K562 (cell line): ENCODE measurements around the gene INSR. TPM values are rescaled to one million over a fixed set of nuclear protein-coding genes. Genes with fewer than 3 reads are reported as not detected.

Experiments
- ATF7 ChIP-seq: fragments of 450-650 bp; IDR thresholded peaks from 2 replicates; pipeline ENCODE4 v1.7.1; 2014; ENCODE audit warnings: mild to moderate bottlenecking, moderate library complexity
- BHLHE40 ChIP-seq: IDR thresholded peaks from 2 replicates; pipeline ENCODE4 v1.6.1; 2011; ENCODE audit warnings: low read length, improper control_type of control experiment
- BMI1 ChIP-seq: fragments of 150-350 bp; IDR thresholded peaks from 2 replicates; pipeline ENCODE4 v1.6.1; 2014; ENCODE audit warnings: low read length
- ESRRB ChIP-seq: fragments of 250-450 bp; sonication (Bioruptor Pico); IDR thresholded peaks from 2 replicates; pipeline ENCODE4 v1.5.0; 2020; ENCODE audit warnings: mild to moderate bottlenecking, moderate library complexity, borderline replicate concordance
- FOXJ2 ChIP-seq: fragments of 200-800 bp; sonication (Bioruptor generic); IDR thresholded peaks from 2 replicates; pipeline ENCODE4 v1.6.1; 2016; ENCODE audit warnings: missing genetic modification characterization, missing compliant biosample characterization
- HMGN3 ChIP-seq: IDR thresholded peaks from 2 replicates; pipeline ENCODE4 v1.6.1; 2011; ENCODE audit warnings: borderline replicate concordance, low read depth, mild to moderate bottlenecking, mixed read lengths, low read length; ENCODE audit not compliant: insufficient read length; ENCODE audit errors: extremely low read depth
- KLF13 ChIP-seq: fragments of 450-650 bp; IDR thresholded peaks from 2 replicates; pipeline ENCODE4 v1.6.1; 2016; ENCODE audit warnings: missing genetic modification characterization, low read depth, mild to moderate bottlenecking, missing compliant biosample characterization, moderate library complexity, borderline replicate concordance
- NCOA1 ChIP-seq: fragments of 450-650 bp; IDR thresholded peaks from 2 replicates; pipeline ENCODE4 v1.6.1; 2016; ENCODE audit warnings: low read depth
- POLR2A ChIP-seq: fragments of 450-650 bp; conservative IDR thresholded peaks from 2 replicates; pipeline ENCODE4 v1.6.1; 2016
- RB1 ChIP-seq: fragments of 450-650 bp; IDR thresholded peaks from 2 replicates; pipeline ENCODE4 v1.6.1; 2017; ENCODE audit warnings: low read depth, mild to moderate bottlenecking
- SMAD4 ChIP-seq: fragments of 250-450 bp; sonication (Bioruptor Pico); conservative IDR thresholded peaks from 2 replicates; pipeline ENCODE4 v1.8.0; 2021; ENCODE audit warnings: inconsistent platforms, mild to moderate bottlenecking, moderate library complexity
- ZNF121 ChIP-seq: sonication (generic); formaldehyde crosslinking; conservative IDR thresholded peaks from 2 replicates; pipeline ENCODE4 v1.8.0; 2022; ENCODE audit warnings: missing genetic modification reagents
- ZNF175 ChIP-seq: fragments of 200-800 bp; sonication (Bioruptor generic); IDR thresholded peaks from 2 replicates; pipeline ENCODE4 v1.6.1; 2016; ENCODE audit warnings: low read depth, mild to moderate bottlenecking, missing genetic modification characterization, missing compliant biosample characterization
- ZNF668 ChIP-seq: fragments of 250-450 bp; sonication (Bioruptor Pico); IDR thresholded peaks from 2 replicates; pipeline ENCODE4 v1.8.0; 2022; ENCODE audit warnings: mild to moderate bottlenecking, inconsistent platforms
- ZNF830 ChIP-seq: fragments of 250-450 bp; sonication (Bioruptor Pico); IDR thresholded peaks from 2 replicates; pipeline ENCODE4 v1.5.0; 2021; ENCODE audit warnings: mild to moderate bottlenecking
- polyA plus RNA-seq, 8 experiments: library from polyadenylated mRNA; depleted of rRNA in 4 of 8; stranded (reverse) in 5 of 8; unstranded in 3 of 8; fragments of >200 nt; fragmentation: Nextera tagmentation in 2 of 8; fragmentation: Illumina TruSeq in 1 of 8; extraction: Ambion mirVana in 2 of 8; extraction: Trizol in 1 of 8; gene quantifications; 2 replicates each; pipeline versions ENCODE4 v1.2.1 to v1.2.3, GENCODE V29; 2011 to 2014; ENCODE audit warnings: inconsistent platforms in 1 of 8, missing spikeins in 1 of 8
- total RNA-seq, 7 experiments: library from RNA; depleted of rRNA in 6 of 7; stranded (reverse); fragments of >200 nt in 6 of 7; fragmentation: Illumina TruSeq in 2 of 7; extraction: Trizol in 2 of 7; gene quantifications; 2 replicates each; pipeline versions ENCODE4 v1.2.1 to v1.2.3, GENCODE V29; 2011 to 2021; ENCODE audit warnings: low replicate concordance in 1 of 7
- TF ChIP-seq, protein P1 (sequence below): fragments of 250-450 bp; sonication (Bioruptor Pico); IDR thresholded peaks from 2 replicates; pipeline ENCODE4 v1.4.0; 2020; ENCODE audit warnings: mild to moderate bottlenecking, moderate library complexity
- TF ChIP-seq, protein P2 (sequence below): sonication (generic); formaldehyde crosslinking; IDR thresholded peaks from 2 replicates; pipeline ENCODE4 v1.8.1; 2023; ENCODE audit warnings: mild to moderate bottlenecking, missing genetic modification reagents
- TF ChIP-seq, protein P3 (sequence below): sonication (generic); formaldehyde crosslinking; IDR thresholded peaks from 2 replicates; pipeline ENCODE4 v1.8.0; 2022; ENCODE audit warnings: missing genetic modification reagents, mild to moderate bottlenecking, borderline replicate concordance

Gene INSR
- total and polyA plus RNA-seq, 9 of the 15 experiments (the other 6 are each of a cell fraction or from before 2014, with no cell fraction given): 0.04 to 0.88 (median 0.41) TPM

DNA sequence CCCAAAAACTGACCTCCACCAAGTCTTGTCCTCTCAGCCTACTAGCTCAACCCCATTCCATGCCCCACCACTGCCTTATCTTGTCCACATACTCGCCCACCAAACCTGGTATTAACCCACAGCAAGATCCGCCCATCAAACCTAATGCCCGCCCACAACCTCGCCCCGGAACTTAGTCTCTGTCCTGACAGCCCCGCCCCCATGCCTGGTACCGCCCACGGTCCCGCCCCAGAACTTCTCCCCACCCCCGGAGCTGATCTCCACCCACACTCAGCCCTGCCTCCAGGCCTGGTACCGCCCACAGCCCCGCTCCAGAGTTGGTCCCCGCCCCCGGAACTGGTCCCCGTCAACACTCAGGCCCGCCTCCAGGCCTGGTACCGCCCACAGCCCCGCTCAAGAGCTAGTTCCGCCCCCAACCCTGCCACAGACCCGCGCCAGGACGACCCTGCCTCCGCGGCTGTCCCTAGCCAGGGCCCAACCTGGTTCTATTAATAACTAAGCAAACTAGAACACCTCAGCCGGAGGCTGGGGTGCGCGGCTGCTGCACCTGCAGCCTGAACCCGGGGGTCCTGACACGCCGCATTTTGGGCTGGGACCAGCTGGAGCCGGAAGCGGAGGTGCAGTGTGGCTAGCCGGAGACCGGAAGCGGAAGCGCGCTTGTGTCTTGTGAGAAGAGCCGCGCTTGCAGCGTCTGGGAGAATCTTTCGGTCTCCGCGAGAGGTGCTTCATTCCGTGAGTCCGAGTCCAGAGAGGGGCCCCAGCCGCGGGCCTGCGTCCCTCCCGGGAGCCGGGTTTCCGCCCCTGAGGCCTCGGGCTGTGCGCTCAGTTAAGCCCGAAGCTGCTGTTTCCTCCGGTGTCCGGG, 224.9 kb downstream of the INSR start, which contains the start of gene ZNF557 (continued):
- TF ChIP-seq, protein P1, sequence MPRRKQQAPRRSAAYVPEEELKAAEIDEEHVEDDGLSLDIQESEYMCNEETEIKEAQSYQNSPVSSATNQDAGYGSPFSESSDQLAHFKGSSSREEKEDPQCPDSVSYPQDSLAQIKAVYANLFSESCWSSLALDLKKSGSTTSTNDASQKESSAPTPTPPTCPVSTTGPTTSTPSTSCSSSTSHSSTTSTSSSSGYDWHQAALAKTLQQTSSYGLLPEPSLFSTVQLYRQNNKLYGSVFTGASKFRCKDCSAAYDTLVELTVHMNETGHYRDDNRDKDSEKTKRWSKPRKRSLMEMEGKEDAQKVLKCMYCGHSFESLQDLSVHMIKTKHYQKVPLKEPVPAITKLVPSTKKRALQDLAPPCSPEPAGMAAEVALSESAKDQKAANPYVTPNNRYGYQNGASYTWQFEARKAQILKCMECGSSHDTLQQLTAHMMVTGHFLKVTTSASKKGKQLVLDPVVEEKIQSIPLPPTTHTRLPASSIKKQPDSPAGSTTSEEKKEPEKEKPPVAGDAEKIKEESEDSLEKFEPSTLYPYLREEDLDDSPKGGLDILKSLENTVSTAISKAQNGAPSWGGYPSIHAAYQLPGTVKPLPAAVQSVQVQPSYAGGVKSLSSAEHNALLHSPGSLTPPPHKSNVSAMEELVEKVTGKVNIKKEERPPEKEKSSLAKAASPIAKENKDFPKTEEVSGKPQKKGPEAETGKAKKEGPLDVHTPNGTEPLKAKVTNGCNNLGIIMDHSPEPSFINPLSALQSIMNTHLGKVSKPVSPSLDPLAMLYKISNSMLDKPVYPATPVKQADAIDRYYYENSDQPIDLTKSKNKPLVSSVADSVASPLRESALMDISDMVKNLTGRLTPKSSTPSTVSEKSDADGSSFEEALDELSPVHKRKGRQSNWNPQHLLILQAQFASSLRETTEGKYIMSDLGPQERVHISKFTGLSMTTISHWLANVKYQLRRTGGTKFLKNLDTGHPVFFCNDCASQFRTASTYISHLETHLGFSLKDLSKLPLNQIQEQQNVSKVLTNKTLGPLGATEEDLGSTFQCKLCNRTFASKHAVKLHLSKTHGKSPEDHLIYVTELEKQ (CRISPR knock-in tag): no peak
- TF ChIP-seq, protein P2, sequence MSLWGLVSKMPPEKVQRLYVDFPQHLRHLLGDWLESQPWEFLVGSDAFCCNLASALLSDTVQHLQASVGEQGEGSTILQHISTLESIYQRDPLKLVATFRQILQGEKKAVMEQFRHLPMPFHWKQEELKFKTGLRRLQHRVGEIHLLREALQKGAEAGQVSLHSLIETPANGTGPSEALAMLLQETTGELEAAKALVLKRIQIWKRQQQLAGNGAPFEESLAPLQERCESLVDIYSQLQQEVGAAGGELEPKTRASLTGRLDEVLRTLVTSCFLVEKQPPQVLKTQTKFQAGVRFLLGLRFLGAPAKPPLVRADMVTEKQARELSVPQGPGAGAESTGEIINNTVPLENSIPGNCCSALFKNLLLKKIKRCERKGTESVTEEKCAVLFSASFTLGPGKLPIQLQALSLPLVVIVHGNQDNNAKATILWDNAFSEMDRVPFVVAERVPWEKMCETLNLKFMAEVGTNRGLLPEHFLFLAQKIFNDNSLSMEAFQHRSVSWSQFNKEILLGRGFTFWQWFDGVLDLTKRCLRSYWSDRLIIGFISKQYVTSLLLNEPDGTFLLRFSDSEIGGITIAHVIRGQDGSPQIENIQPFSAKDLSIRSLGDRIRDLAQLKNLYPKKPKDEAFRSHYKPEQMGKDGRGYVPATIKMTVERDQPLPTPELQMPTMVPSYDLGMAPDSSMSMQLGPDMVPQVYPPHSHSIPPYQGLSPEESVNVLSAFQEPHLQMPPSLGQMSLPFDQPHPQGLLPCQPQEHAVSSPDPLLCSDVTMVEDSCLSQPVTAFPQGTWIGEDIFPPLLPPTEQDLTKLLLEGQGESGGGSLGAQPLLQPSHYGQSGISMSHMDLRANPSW (CRISPR knock-in tag): no peak
- TF ChIP-seq, protein P3, sequence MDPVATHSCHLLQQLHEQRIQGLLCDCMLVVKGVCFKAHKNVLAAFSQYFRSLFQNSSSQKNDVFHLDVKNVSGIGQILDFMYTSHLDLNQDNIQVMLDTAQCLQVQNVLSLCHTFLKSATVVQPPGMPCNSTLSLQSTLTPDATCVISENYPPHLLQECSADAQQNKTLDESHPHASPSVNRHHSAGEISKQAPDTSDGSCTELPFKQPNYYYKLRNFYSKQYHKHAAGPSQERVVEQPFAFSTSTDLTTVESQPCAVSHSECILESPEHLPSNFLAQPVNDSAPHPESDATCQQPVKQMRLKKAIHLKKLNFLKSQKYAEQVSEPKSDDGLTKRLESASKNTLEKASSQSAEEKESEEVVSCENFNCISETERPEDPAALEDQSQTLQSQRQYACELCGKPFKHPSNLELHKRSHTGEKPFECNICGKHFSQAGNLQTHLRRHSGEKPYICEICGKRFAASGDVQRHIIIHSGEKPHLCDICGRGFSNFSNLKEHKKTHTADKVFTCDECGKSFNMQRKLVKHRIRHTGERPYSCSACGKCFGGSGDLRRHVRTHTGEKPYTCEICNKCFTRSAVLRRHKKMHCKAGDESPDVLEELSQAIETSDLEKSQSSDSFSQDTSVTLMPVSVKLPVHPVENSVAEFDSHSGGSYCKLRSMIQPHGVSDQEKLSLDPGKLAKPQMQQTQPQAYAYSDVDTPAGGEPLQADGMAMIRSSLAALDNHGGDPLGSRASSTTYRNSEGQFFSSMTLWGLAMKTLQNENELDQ (CRISPR knock-in tag): no peak
- TF ChIP-seq HMGN3: peak; percentile 68
- no peak for TF ChIP-seq ESRRB (CRISPR knock-in tag)
- TF ChIP-seq BHLHE40: no peak
- 0 out of 2 replicates have a peak, but pooled peaks have one; percentile 24 for TF ChIP-seq SMAD4
- TF ChIP-seq FOXJ2 (tag): no peak
- TF ChIP-seq NCOA1: peak; percentile 87
- peak; percentile 75 for TF ChIP-seq ATF7
- peak; percentile 92 for TF ChIP-seq POLR2A
- no peak for TF ChIP-seq ZNF121 (CRISPR knock-in tag)
- no peak for TF ChIP-seq ZNF175 (CRISPR knock-in tag)
- 0 out of 2 replicates have a peak, but pooled peaks have one; percentile 64 for TF ChIP-seq ZNF830 (CRISPR knock-in tag)
- no peak for TF ChIP-seq BMI1
- no peak for TF ChIP-seq KLF13
- peak; percentile 42; the same call in 1 of the 2 replicates for TF ChIP-seq RB1
- no peak for TF ChIP-seq ZNF668 (CRISPR knock-in tag)
